Hematopoietic multipotent progenitor cell treated with erythropoietin and hydrocortisone succinate and interleukin-3 and kit ligand, for 6 days (in vitro differentiated cells): ENCODE data around the gene GRAMD2B.
"Not testable (repeated sequence)": the region's sequence is repeated elsewhere in the genome, so short reads cannot be mapped to it uniquely, and the experiment has no call there.

Experiments
- DNase-seq: peaks from one replicate; pipeline ENCODE4 v3.0.0-alpha.2; 2015

The GRAMD2B gene

GRCh38 chr5:126515337-126515736 is 92.1 kb downstream of the GRAMD2B start:
- DNase-seq = no peak

GRCh38 chr5:126516133-126516532 is 92.9 kb downstream of the GRAMD2B start:
- peak; percentile 50 for DNase-seq

GRCh38 chr5:126516852-126517251 is 93.6 kb downstream of the GRAMD2B start:
- no peak for DNase-seq

- not testable (repeated sequence) for DNase-seq
These were observed 96.0 kb downstream of the GRAMD2B start for GRCh38 chr5:126519223-126519622.

GRCh38 chr5:126519637-126520592 is 96.7 kb downstream of the GRAMD2B start:
- DNase-seq = peak; percentile 30

- no peak for DNase-seq
These were observed 97.4 kb downstream of the GRAMD2B start for GRCh38 chr5:126520593-126520953.

GRCh38 chr5:126521130-126521529 is 97.9 kb downstream of the GRAMD2B start:
- no peak for DNase-seq

GRCh38 chr5:126523818-126524510 is 100.8 kb downstream of the GRAMD2B start:
- no peak for DNase-seq

GRCh38 chr5:126525630-126526245 is 102.5 kb downstream of the GRAMD2B start:
- no peak for DNase-seq

GRCh38 chr5:126526493-126526892 is 103.3 kb downstream of the GRAMD2B start:
- no peak for DNase-seq

GRCh38 chr5:126527158-126527557 is 103.9 kb downstream of the GRAMD2B start:
- no peak for DNase-seq

GRCh38 chr5:126527892-126528291 is 104.7 kb downstream of the GRAMD2B start:
- DNase-seq = no peak

GRCh38 chr5:126531543-126532120 is 108.4 kb downstream of the GRAMD2B start:
- peak; percentile 49 for DNase-seq

GRCh38 chr5:126534553-126534952 is 111.3 kb downstream of the GRAMD2B start:
- DNase-seq = no peak

GRCh38 chr5:126535856-126536545 is 112.8 kb downstream of the GRAMD2B start:
- no peak for DNase-seq

- no peak for DNase-seq
These were observed 113.7 kb downstream of the GRAMD2B start for GRCh38 chr5:126536874-126537273.

GRCh38 chr5:126538579-126538978 is 115.4 kb downstream of the GRAMD2B start:
- no peak for DNase-seq

- DNase-seq = no peak
These were observed 117.4 kb downstream of the GRAMD2B start for GRCh38 chr5:126540631-126541030.

- DNase-seq = no peak
These were observed 119.2 kb downstream of the GRAMD2B start for GRCh38 chr5:126542441-126542840.

GRCh38 chr5:126543009-126543408 is 119.8 kb downstream of the GRAMD2B start:
- no peak for DNase-seq

GRCh38 chr5:126543660-126544059 is 120.5 kb downstream of the GRAMD2B start:
- DNase-seq = no peak
